Measurements from ENCODE around the gene MYL6.

DNA sequence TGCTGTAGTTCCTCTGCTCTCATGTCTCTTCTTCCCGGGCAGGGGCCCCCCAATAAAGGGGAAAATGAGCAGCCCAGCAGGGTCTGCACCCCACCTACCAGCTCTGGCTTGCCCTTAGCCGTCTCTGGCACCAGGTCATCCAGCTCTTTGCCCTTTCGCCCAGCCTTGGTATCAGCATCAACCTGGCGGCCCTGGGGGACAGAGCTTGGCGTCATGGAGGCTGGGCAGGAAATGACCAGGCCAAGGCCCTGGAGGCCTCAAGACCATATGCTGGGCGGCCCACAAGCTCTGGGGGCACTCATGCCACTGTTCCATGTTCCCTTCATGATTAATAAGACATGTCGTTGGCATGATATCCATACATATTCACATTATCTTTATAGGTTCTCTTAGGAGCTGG, 14.7 kb downstream of the MYL6 start:
- TF ChIP-seq MYNN (tag by site-specific recombination; IDR thresholded peaks at IDR 0.05; ENCODE audit: borderline replicate concordance) (no peak), SP3 (tag by site-specific recombination; IDR thresholded peaks at IDR 0.05) (no peak), TRIM28 (IDR thresholded peaks at IDR 0.05; ENCODE audit: borderline replicate concordance, low read length) (no peak), TCF7L2 (IDR thresholded peaks at IDR 0.05; ENCODE audit: borderline replicate concordance, low read depth, low read length) (no peak)
- TF ChIP-seq, protein P1, sequence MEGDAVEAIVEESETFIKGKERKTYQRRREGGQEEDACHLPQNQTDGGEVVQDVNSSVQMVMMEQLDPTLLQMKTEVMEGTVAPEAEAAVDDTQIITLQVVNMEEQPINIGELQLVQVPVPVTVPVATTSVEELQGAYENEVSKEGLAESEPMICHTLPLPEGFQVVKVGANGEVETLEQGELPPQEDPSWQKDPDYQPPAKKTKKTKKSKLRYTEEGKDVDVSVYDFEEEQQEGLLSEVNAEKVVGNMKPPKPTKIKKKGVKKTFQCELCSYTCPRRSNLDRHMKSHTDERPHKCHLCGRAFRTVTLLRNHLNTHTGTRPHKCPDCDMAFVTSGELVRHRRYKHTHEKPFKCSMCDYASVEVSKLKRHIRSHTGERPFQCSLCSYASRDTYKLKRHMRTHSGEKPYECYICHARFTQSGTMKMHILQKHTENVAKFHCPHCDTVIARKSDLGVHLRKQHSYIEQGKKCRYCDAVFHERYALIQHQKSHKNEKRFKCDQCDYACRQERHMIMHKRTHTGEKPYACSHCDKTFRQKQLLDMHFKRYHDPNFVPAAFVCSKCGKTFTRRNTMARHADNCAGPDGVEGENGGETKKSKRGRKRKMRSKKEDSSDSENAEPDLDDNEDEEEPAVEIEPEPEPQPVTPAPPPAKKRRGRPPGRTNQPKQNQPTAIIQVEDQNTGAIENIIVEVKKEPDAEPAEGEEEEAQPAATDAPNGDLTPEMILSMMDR (tag by site-specific recombination; IDR thresholded peaks at IDR 0.05): no peak
